ENCODE measurements around the gene SMAD3.

SMAD3 gene

GRCh38 chr15:67165254-67166253 is 100.2 kb downstream of the SMAD3 start:
- no peak for DNase-seq (ENCODE audit: low read depth)

- DNase-seq (ENCODE audit: low read depth) = no peak
Measured at GRCh38 chr15:67166280-67167009, 101.0 kb downstream of the SMAD3 start.

GRCh38 chr15:67167091-67167490 is 101.7 kb downstream of the SMAD3 start:
- no peak for DNase-seq (ENCODE audit: low read depth)

GRCh38 chr15:67168694-67169093 is 103.3 kb downstream of the SMAD3 start:
- DNase-seq (ENCODE audit: low read depth) = no peak

- no peak for DNase-seq (ENCODE audit: low read depth)
Measured at GRCh38 chr15:67170143-67170925, 104.9 kb downstream of the SMAD3 start.

GRCh38 chr15:67171471-67171870 is 106.1 kb downstream of the SMAD3 start:
- no peak for DNase-seq (ENCODE audit: low read depth)

GRCh38 chr15:67172172-67172571 is 106.8 kb downstream of the SMAD3 start:
- DNase-seq (ENCODE audit: low read depth) = no peak

- DNase-seq (ENCODE audit: low read depth) = no peak
Measured at GRCh38 chr15:67173005-67173404, 107.6 kb downstream of the SMAD3 start.

GRCh38 chr15:67173786-67174185 is 108.4 kb downstream of the SMAD3 start:
- DNase-seq (ENCODE audit: low read depth) = no peak

- DNase-seq (ENCODE audit: low read depth) = no peak
Measured at GRCh38 chr15:67174446-67174845, 109.0 kb downstream of the SMAD3 start.

- peak; percentile 38 for DNase-seq (ENCODE audit: low read depth)
Measured at GRCh38 chr15:67174864-67175573, 109.6 kb downstream of the SMAD3 start.

GRCh38 chr15:67175643-67176071 is 110.3 kb downstream of the SMAD3 start:
- DNase-seq (ENCODE audit: low read depth) = no peak

- no peak for DNase-seq (ENCODE audit: low read depth)
Measured at GRCh38 chr15:67176195-67176971, 111.0 kb downstream of the SMAD3 start.

- no peak for DNase-seq (ENCODE audit: low read depth)
Measured at GRCh38 chr15:67177752-67178151, 112.3 kb downstream of the SMAD3 start.

GRCh38 chr15:67178569-67179210 is 113.3 kb downstream of the SMAD3 start:
- DNase-seq (ENCODE audit: low read depth) = peak; percentile 91

- DNase-seq (ENCODE audit: low read depth) = no peak
Measured at GRCh38 chr15:67179411-67179995, 114.1 kb downstream of the SMAD3 start.

- no peak for DNase-seq (ENCODE audit: low read depth)
Measured at GRCh38 chr15:67180035-67180434, 114.6 kb downstream of the SMAD3 start.

GRCh38 chr15:67180514-67181191 is 115.3 kb downstream of the SMAD3 start:
- DNase-seq (ENCODE audit: low read depth) = no peak

- DNase-seq (ENCODE audit: low read depth) = no peak
Measured at GRCh38 chr15:67181221-67181639, 115.8 kb downstream of the SMAD3 start.
